HUDEP-2 (cell line): ENCODE results near the gene KLF8.

ENCODE experiments used
- DNase-seq, 76 experiments: peaks; one replicate each; lab custom pipeline; 2025; ENCODE audit not compliant: unreplicated experiment in 76 of 76; lab: John Stamatoyannopoulos, UW

Gene KLF8

GRCh38 chrX:56308726-56309125 is 76.6 kb downstream of the KLF8 start:
- DNase-seq = no peak

DNA sequence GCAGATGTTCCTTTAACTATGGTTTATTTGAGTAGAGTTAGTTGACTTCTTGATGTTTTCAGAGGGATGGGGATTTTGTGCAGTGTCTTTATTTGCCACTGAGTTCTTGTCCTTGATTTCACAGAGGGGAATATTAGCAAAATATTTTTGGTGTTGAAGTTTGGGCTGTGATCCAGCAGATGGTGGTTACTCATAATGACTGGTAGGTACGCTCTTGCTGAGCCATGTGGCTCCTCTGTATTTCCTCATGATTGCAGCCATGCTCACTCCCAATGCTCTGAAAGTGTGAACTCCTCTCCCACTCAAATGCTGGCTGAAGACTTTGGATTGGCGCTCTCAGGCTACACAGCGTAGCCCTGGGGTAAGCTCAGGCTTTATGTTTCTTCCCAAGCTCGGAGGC is 77.7 kb downstream of the KLF8 start:
- DNase-seq = no peak

DNA sequence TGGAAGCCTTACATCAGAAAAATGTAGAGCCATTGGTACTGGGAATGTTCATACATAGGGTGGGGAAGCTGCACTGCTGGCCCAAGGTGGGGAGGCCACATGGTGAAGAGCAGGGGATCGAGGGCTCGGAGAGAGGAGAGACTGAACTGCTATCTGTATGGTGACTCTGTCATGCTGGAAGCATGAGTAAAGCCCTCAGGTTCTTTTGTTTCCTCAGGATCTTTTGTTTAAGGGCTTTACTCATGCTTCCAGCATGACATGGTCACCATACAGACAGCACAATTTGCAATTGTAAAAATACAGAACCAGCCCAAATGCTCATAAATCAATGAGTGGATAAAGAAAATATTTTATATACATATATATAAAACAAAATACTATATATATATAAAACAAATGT is 78.4 kb downstream of the KLF8 start:
- no peak for DNase-seq

DNA sequence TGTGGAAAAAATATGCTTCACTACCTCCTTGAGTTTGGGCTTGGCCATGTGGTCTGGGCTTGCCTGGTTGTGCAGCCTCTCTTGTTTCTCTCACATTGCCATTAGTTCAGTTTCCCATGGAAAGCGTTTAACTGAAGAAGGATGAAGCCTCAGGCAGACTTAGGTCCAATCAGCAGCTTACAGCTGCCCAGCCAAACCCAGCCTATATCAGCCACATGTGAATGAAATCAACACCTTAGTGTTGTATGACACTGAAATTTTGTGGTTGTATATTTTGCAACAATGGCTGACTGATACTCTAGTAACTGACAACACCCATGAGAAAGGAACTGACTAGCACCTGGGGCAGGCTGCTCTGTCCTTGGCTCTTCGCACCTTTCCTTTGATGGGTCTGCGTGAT is 81.2 kb downstream of the KLF8 start:
- DNase-seq = no peak

- DNase-seq = no peak
Measured at GRCh38 chrX:56314334-56314733, 82.2 kb downstream of the KLF8 start.

DNA sequence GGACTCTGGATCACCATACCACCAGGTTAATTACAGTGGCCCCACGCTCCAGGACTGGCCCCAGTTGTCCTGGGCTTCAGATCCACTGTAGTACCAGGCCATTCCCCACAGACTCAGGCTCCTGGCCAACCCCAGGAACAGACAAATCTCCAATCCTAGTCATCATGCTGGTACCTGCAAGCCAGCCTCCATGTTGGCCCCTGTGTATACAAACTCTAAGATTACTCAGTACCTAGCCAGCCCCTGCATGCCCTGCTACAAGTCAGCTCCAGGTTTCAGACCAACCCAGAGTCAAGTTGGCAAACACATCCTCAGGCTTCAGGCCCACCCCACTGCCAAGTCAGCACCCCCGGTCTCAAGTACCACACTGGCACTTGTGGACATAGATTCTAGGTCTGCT is 85.9 kb downstream of the KLF8 start:
- DNase-seq = no peak

GRCh38 chrX:56319165-56319564 is 87.0 kb downstream of the KLF8 start:
- DNase-seq = no peak
